T-cell (primary cell): ENCODE results near the gene ZBTB4. TPM values are rescaled to one million over a fixed set of nuclear protein-coding genes. Genes with fewer than 3 reads are reported as not detected.

ENCODE experiments used
- ATAC-seq, 4 experiments: fragments of 200-7000 bp in 3 of 4; fragments of 150-1000 bp in 1 of 4; cut with Tn5 transposase; replicated peaks in 1 of 4; 1 replicate in 3 of 4; 2 replicates in 1 of 4; pipeline ENCODE4 v1.10.0; 2021; ENCODE audit warnings: moderate library complexity in 3 of 4, mild to moderate bottlenecking in 2 of 4, moderate number of reproducible peaks in 1 of 4
- CTCF ChIA-PET, 2 donors: fragments of 300-600 bp; sonication (Branson Sonifier 250); formaldehyde crosslinking; loops; one replicate each; lab custom pipeline; 2022; ENCODE audit warnings: antibody characterized with exemption in 2 of 2; lab: Charles Lee
- POLR2A ChIA-PET, 2 donors: fragments of 300-600 bp; sonication (Branson Sonifier 250); formaldehyde crosslinking; loops; one replicate each; lab custom pipeline; 2022; ENCODE audit warnings: antibody characterized with exemption in 2 of 2; lab: Charles Lee
- DNase-seq, 35 experiments: peaks; one replicate each; pipeline versions ENCODE4 v3.0.0 to v3.0.0-alpha.2; 2013 to 2023
- H3K27ac ChIP-seq: one replicate; pipeline ENCODE4 v1.5.1; 2013; ENCODE audit warnings: low read length
- H3K27me3 ChIP-seq, 2 experiments: replicated peaks in 1 of 2; 1 replicate in 1 of 2; 2 replicates in 1 of 2; pipeline versions ENCODE4 v1.6.1 to v1.7.0; 2013; ENCODE audit warnings: low read length in 1 of 2, mixed read lengths in 1 of 2; ENCODE audit not compliant: control insufficient read depth in 2 of 2, insufficient read depth in 2 of 2; ENCODE audit errors: extremely low read depth in 1 of 2
- H3K36me3 ChIP-seq, 2 donors: 1 replicate in 1 of 2; 2 replicates in 1 of 2; pipeline versions ENCODE4 v1.6.1 to v1.7.0; 2013; ENCODE audit warnings: low read length in 1 of 2; ENCODE audit not compliant: control insufficient read depth in 2 of 2, insufficient read depth in 1 of 2; ENCODE audit errors: extremely low read depth in 1 of 2
- H3K4me1 ChIP-seq, 2 experiments: 1 replicate in 1 of 2; 2 replicates in 1 of 2; pipeline versions ENCODE4 v1.6.1 to v1.7.0; 2013; ENCODE audit warnings: low read length in 2 of 2, mixed read lengths in 1 of 2; ENCODE audit not compliant: insufficient read depth in 2 of 2, control insufficient read depth in 1 of 2; ENCODE audit errors: extremely low read depth in 1 of 2
- H3K4me3 ChIP-seq, 2 donors: 1 replicate in 1 of 2; 2 replicates in 1 of 2; pipeline versions ENCODE4 v1.5.1 to v1.7.0; 2013; ENCODE audit warnings: mild to moderate bottlenecking in 2 of 2, low read length in 1 of 2, moderate library complexity in 1 of 2; ENCODE audit not compliant: control insufficient read depth in 1 of 2; ENCODE audit errors: extremely low read depth in 1 of 2
- H3K9me3 ChIP-seq: 2 replicates; pipeline ENCODE4 v1.7.0; 2013
- H3K27ac Mint-ChIP-seq, 2 donors: one replicate each; pipeline ENCODE4 v1.8.0; 2020 to 2021; ENCODE audit warnings: mild to moderate bottlenecking in 2 of 2, mixed read lengths in 2 of 2
- H3K27me3 Mint-ChIP-seq, 2 donors: one replicate each; pipeline ENCODE4 v1.8.0; 2021 to 2022; ENCODE audit warnings: mixed read lengths in 2 of 2
- H3K36me3 Mint-ChIP-seq: one replicate; pipeline ENCODE4 v1.8.0; 2021; ENCODE audit warnings: mixed read lengths
- H3K4me1 Mint-ChIP-seq, 3 donors: one replicate each; pipeline ENCODE4 v1.8.0; 2020 to 2022; ENCODE audit warnings: mixed read lengths in 3 of 3, mild to moderate bottlenecking in 1 of 3
- H3K4me3 Mint-ChIP-seq, 3 donors: one replicate each; pipeline ENCODE4 v1.8.0; 2020 to 2022; ENCODE audit warnings: mild to moderate bottlenecking in 3 of 3, mixed read lengths in 3 of 3, moderate library complexity in 3 of 3
- H3K9me3 Mint-ChIP-seq, 3 donors: one replicate each; pipeline ENCODE4 v1.8.0; 2020 to 2022; ENCODE audit warnings: mixed read lengths in 3 of 3
- WGBS: methylation state at CpG from one replicate; pipeline ENCODE4 v1.1.5; 2013; ENCODE audit warnings: missing lambda C conversion rate; ENCODE audit not compliant: insufficient coverage; 5-methylcytosine and 5-hydroxymethylcytosine counted together
- total RNA-seq, 35 experiments: library from RNA in 6 of 35; stranded (reverse) in 6 of 35; fragments of 120-200 nt in 1 of 35; gene quantifications; one replicate each; pipeline versions ENCODE4 v1.2.1 to v1.2.4 and lab custom pipeline; 2013 to 2026

Gene ZBTB4
- total RNA-seq, 5 donors from 2014 or later (not counting 1 experiment from before 2014, with no cell fraction given) = 64.0 to 86.6 (median 82.7) TPM

DNA sequence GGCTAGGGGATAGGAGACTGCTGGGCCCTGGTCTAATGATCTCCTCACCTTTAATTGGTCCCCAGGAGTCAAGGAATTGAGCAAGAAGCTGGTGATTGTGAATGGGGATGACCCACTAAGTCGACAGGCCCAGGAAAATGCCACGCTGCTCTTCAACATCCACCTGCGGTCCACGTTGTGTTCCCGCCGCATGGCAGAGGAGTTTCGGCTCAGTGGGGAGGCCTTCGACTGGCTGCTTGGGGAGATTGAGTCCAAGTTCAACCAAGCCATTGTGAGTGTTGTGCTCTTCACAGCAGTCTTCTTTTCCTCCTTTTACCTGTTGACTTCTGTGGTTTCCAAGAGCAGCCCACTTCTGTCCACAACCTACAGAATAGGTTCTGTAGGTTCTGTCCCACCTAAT is 24.1 kb upstream of the ZBTB4 start:
- ChIA-PET CTCF (interaction anchor here (0.7 to 1.3 kb wide), 2 partner anchors 58 to 67 kb away, joined by 4 to 5 read pairs; no protein-coding TSS in a partner anchor), POLR2A (no interaction called here)
- DNase-seq (no peak), ATAC-seq (no peak)
- Mint-ChIP-seq H3K36me3 (peaks cover 59% of the 10 kb centered on the region), H3K27me3 (no peaks in the 10 kb centered on the region), H3K27ac (no peak overlapping the region), H3K4me1 (peaks cover 0 to 10% (median 0%) of the 10 kb centered on the region in 3 donors), H3K4me3 (no peak overlapping the region), H3K9me3 (no peaks in the 10 kb centered on the region)
- H3K9me3 ChIP-seq = no peaks in the 10 kb centered on the region
- no peak overlapping the region for H3K27ac ChIP-seq
- no peak overlapping the region for H3K4me3 ChIP-seq
- 100% methylated on average over 2 of the region's 8 CpGs for WGBS
- H3K27me3 ChIP-seq = no peaks in the 10 kb centered on the region
- H3K4me1 ChIP-seq = no peaks in the 10 kb centered on the region
- peaks cover 43 to 92% of the 10 kb centered on the region in 2 donors for H3K36me3 ChIP-seq

DNA sequence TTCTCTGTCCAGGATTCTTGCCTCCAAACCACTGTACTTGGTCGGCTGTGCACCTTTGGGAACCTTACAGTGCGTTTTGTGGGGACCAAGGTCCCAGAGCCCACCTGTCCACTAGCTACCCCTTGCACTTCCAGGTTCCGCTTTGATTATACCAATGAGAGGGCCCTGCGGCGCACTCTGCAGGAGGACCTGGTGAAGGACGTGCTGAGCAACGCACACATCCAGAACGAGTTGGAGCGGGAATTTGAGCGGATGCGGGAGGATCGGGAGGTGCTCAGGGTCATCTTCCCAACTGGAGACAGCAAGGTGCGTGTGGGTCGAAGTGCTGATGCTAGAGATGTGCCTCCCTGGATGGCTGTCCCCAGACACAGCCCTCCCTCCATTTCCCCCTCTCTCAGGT is 23.6 kb upstream of the ZBTB4 start:
- POLR2A ChIA-PET = interaction anchor here in 1 of 2 donors (0.5 kb wide), 1 partner anchor 23 kb away, joined by 3 read pairs; no protein-coding TSS in a partner anchor
- no peaks in the 10 kb centered on the region for H3K9me3 Mint-ChIP-seq
- peaks cover 40 to 93% of the 10 kb centered on the region in 2 donors for H3K36me3 ChIP-seq
- H3K4me3 ChIP-seq = no peak overlapping the region
- H3K4me1 Mint-ChIP-seq = peaks cover 0 to 10% (median 0%) of the 10 kb centered on the region in 3 donors
- no peaks in the 10 kb centered on the region for H3K27me3 Mint-ChIP-seq
- ATAC-seq = peak in 1 of 4 experiments; percentile 34
- no peak overlapping the region for H3K27ac Mint-ChIP-seq
- DNase-seq = peak in 2 of 35 experiments; percentile 22 to 23
- no peaks in the 10 kb centered on the region for H3K9me3 ChIP-seq
- CTCF ChIA-PET = interaction anchor here (0.5 to 1.3 kb wide), 3 partner anchors 57 to 513 kb away, joined by 4 to 6 read pairs (median 5); no protein-coding TSS in a partner anchor
- H3K4me1 ChIP-seq = no peaks in the 10 kb centered on the region
- H3K4me3 Mint-ChIP-seq = no peak overlapping the region
- no peak overlapping the region for H3K27ac ChIP-seq
- H3K36me3 Mint-ChIP-seq = peaks cover 59% of the 10 kb centered on the region
- H3K27me3 ChIP-seq = no peaks in the 10 kb centered on the region
- 96% methylated on average over 13 of the region's 14 CpGs for WGBS

DNA sequence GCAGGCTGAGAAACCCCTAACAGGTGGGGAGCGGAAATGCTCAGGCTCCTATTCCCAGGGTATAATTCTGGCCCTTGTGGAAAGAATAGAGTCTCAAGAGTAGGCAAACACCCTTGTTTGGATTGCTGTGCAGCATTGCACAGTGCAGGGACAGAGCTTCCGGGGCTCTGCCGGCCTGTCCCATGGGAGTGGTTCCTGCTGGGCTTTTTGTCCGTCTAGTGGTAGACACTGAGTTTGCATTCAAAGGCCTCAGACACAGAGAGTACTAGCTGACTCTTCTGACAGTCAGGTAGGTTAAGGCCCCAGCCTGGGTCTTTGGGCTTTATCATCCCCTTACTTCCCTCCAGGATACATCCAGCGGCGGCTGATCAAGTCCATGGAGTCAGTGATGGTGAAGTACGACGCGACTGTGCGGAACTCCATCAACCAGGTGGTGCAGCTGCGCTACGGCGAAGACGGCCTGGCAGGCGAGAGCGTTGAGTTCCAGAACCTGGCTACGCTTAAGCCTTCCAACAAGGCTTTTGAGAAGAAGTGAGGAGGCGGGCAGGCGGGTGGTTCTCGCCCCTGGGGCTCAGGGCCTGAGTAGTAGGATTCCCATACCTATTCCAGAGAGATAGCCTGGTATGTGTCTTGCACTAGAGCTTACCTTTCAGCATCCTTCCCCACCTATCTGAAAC is 22.9 kb upstream of the ZBTB4 start:
- Mint-ChIP-seq H3K4me1 (peaks cover 0 to 10% (median 0%) of the 10 kb centered on the region in 3 donors), H3K27me3 (no peaks in the 10 kb centered on the region), H3K4me3 (no peak overlapping the region), H3K36me3 (peaks cover 62% of the 10 kb centered on the region), H3K9me3 (no peaks in the 10 kb centered on the region), H3K27ac (no peak overlapping the region)
- no peak overlapping the region for H3K4me3 ChIP-seq
- ChIA-PET CTCF (interaction anchor here (0.5 to 1.3 kb wide), 2 partner anchors 66 to 514 kb away, joined by 5 to 6 read pairs; no protein-coding TSS in a partner anchor), POLR2A (interaction anchor here in 1 of 2 donors (0.5 kb wide), 1 partner anchor 24 kb away, joined by 3 read pairs; no protein-coding TSS in a partner anchor)
- no peak for DNase-seq
- 93% methylated on average over 13 of the region's 20 CpGs for WGBS
- H3K36me3 ChIP-seq = peaks cover 38 to 94% of the 10 kb centered on the region in 2 donors
- H3K4me1 ChIP-seq = no peaks in the 10 kb centered on the region
- ATAC-seq = peak in 1 of 4 experiments; percentile 6
- no peak overlapping the region for H3K27ac ChIP-seq
- H3K9me3 ChIP-seq = no peaks in the 10 kb centered on the region
- no peaks in the 10 kb centered on the region for H3K27me3 ChIP-seq

DNA sequence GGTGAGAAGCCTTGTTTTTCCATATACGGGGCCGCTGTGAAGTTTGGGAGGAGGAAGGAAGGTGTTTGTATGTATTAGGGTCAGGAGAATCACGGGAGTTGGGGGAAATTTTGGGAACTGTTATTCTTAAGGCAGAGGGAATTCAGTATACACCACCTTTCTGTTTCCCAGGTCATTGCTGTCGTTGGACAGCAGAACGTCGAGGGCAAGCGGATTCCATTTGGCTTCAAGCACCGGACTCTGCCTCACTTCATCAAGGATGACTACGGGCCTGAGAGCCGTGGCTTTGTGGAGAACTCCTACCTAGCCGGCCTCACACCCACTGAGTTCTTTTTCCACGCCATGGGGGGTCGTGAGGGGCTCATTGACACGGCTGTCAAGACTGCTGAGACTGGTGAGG is 22.3 kb upstream of the ZBTB4 start:
- Mint-ChIP-seq H3K27me3 (no peaks in the 10 kb centered on the region), H3K27ac (no peak overlapping the region), H3K4me3 (no peak overlapping the region), H3K36me3 (peaks cover 66% of the 10 kb centered on the region), H3K9me3 (no peaks in the 10 kb centered on the region), H3K4me1 (peaks cover 0 to 10% (median 0%) of the 10 kb centered on the region in 3 donors)
- DNase-seq (no peak), ATAC-seq (no peak)
- CTCF ChIA-PET = no interaction called here
- H3K4me1 ChIP-seq = no peaks in the 10 kb centered on the region
- no peaks in the 10 kb centered on the region for H3K9me3 ChIP-seq
- peaks cover 35 to 94% of the 10 kb centered on the region in 2 donors for H3K36me3 ChIP-seq
- no peak overlapping the region for H3K27ac ChIP-seq
- no peak overlapping the region for H3K4me3 ChIP-seq
- WGBS = 87% methylated on average over 11 of the region's 14 CpGs
- no peaks in the 10 kb centered on the region for H3K27me3 ChIP-seq
- POLR2A ChIA-PET = no interaction called here

DNA sequence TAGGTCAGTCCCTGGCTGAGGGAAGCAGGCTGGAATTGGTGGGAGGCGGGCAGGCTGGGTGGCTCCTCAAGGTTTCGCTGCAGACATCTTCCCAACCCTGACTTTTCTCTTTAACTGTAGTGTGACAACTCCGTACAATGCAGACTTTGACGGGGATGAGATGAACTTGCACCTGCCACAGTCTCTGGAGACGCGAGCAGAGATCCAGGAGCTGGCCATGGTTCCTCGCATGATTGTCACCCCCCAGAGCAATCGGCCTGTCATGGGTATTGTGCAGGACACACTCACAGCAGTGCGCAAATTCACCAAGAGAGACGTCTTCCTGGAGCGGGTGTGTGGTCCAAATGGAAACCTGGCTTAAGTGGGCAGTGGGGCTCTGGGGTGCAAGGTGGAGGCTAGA is 19.7 kb upstream of the ZBTB4 start:
- peak overlapping the region in 1 of 2 donors; percentile 28 for H3K27ac Mint-ChIP-seq
- no peaks in the 10 kb centered on the region for H3K4me1 ChIP-seq
- H3K27me3 ChIP-seq = no peaks in the 10 kb centered on the region
- peaks cover 32 to 89% of the 10 kb centered on the region in 2 donors for H3K36me3 ChIP-seq
- no peaks in the 10 kb centered on the region for H3K27me3 Mint-ChIP-seq
- CTCF ChIA-PET = no interaction called here
- ATAC-seq (no peak), DNase-seq (no peak)
- H3K9me3 ChIP-seq = no peaks in the 10 kb centered on the region
- POLR2A ChIA-PET = no interaction called here
- H3K36me3 Mint-ChIP-seq = peaks cover 70% of the 10 kb centered on the region
- H3K9me3 Mint-ChIP-seq = no peaks in the 10 kb centered on the region
- H3K4me1 Mint-ChIP-seq = peaks cover 5 to 12% (median 5%) of the 10 kb centered on the region in 3 donors
- no peak overlapping the region for H3K4me3 ChIP-seq
- WGBS = 86% methylated on average over 10 of the region's 11 CpGs
- no peak overlapping the region for H3K27ac ChIP-seq
- H3K4me3 Mint-ChIP-seq = peak overlapping the region in 1 of 3 donors; percentile 28

DNA sequence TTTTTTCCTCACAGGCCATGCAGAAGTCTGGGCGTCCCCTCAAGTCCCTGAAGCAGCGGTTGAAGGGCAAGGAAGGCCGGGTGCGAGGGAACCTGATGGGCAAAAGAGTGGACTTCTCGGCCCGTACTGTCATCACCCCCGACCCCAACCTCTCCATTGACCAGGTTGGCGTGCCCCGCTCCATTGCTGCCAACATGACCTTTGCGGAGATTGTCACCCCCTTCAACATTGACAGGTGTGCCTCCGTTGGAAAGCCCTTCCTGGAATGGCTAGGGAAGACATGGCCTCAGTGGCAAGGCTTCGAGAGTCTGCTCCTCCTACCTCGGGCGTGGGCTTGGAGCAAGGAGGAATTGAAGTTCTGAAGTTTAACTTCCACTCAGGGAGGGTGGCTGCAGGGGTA is 18.2 kb upstream of the ZBTB4 start:
- no peaks in the 10 kb centered on the region for H3K27me3 ChIP-seq
- no peak overlapping the region for H3K27ac ChIP-seq
- H3K4me3 ChIP-seq = no peak overlapping the region
- Mint-ChIP-seq H3K27me3 (no peaks in the 10 kb centered on the region), H3K4me3 (no peak overlapping the region), H3K9me3 (no peaks in the 10 kb centered on the region), H3K4me1 (peaks cover 17 to 27% (median 19%) of the 10 kb centered on the region in 3 donors), H3K36me3 (peaks cover 68% of the 10 kb centered on the region), H3K27ac (no peak overlapping the region)
- H3K9me3 ChIP-seq = no peaks in the 10 kb centered on the region
- H3K36me3 ChIP-seq = peaks cover 27 to 88% of the 10 kb centered on the region in 2 donors
- peaks cover 0 to 5% of the 10 kb centered on the region in 2 experiments for H3K4me1 ChIP-seq
- ChIA-PET CTCF (no interaction called here), POLR2A (no interaction called here)
- ATAC-seq (no peak), DNase-seq (no peak)
- 100% methylated on average over 9 of the region's 14 CpGs for WGBS
